NCI-H345 (cell line): ENCODE results near the gene UBN1.
"Not testable (repeated sequence)": the region's sequence is repeated elsewhere in the genome, so short reads cannot be mapped to it uniquely, and the experiment has no call there.

ENCODE experiments used
- DNase-seq: peaks from one replicate; lab custom pipeline; 2025; lab: John Stamatoyannopoulos, UW

The UBN1 gene

DNA sequence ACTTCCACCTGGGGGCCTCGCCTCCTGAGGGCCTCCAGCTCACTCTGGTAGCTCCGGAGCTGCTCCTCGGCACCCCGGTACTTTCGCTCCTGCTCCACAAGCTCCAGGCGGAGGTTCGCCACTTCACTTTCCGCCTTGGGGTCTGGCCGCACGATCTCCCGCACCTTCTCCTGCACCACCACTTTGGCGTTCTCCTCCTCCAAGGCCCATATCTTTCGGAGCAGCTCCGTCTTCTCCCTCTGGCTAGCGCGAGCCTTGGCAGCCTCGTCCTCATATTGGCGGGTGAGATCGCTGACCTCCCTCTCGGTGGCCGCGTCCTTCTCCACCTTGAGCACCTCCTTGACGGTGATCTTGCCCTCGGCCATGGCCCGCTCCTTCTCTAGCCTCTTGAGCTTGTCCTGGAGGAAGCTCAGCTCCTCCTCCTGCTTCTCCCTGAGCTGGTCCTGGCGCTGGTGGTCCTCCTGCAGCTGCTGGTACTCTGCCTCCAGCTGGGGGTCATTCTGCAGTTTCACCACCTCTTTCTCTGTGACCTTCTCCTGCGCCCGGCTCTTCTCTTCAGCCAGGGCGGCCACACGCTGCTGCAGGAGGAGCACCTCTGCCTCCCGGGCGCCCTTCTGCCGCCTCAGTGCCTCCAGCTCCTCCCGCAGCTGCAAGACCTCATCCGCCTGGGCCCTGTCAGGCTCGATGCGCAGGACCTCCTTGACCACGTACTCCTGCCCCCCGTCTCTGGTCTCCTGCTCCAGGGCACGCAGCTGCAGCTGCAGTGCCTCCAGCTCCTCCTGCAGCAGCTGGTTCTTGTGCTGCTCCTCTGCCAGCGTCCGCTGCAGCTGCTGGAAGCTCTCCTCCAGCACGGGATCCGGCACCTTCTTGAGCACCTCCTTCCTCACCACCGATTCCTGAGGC is 37.9 kb downstream of the UBN1 start:
- no peak for DNase-seq

DNA sequence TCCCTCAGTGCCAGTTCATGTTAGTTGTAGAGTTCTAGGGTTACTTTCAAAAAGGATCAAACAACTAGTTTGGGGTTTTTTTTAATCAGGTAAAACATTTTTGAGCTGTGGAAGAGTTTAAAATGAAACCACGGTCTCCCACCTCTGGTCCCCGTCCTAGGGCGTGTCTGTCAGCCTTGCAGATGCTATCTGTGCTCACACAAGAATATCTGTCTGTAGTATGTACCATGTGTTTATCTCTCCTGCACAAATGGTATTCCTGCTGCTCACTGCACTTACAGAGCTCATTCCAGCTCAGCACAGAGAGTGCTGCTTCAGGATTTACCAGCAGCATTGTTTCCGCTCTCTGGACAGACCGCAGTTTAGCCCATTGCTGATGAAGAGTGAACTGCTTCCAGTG is 38.9 kb downstream of the UBN1 start:
- no peak for DNase-seq

DNA sequence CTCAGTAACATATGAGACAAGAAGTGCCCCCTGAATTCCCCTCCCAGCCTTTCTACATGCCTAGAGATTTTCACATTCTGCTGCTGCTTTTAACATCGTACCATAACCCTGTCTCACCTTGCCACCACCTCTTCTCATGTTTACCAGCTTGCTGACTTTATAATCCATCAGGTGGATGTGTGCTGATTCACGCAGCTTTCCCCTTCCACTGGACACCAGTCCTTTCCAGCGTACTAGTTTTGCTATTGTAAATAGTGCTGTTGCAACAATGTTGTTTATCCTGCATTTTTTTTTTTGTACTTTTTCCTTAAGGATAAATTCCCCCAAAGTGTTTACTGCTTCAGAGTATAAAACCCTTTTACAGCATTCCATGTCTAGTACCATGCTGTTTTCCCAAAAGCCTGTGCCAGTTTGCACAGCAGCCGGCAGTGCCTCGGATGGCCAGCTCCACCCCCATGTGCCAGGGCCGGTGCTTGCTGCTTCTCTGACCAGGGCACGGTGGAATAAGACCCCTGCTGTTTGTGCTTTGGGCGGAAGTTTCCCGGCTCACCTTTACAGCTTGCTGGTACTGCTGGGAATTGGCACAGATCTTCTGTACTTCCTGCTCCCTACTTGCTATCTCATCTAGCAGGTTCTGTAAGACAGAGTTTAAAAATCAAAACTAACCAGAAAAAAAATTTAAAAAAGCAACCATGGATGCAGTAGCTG is 41.3 kb downstream of the UBN1 start:
- DNase-seq = no peak

DNA sequence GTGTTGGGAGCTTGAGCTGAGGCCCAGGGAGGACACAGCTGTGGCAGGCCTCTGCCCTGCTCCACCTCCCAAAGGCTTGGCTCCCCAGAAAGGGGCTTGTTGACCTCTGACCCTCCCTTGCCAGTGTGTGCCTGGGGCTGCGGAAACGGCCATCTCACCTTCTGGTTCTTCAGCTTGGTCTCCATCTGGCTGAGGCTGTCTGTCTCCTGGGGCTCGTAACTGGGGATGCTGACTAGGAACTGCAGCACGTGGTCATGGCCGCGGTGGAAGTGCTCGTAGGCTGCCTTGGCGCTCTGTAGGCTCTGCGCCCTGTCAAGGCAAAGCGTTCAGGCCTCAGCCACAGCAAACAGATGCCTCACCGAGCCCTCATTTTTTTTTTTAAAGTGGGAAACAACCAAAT is 42.7 kb downstream of the UBN1 start:
- DNase-seq = no peak

DNA sequence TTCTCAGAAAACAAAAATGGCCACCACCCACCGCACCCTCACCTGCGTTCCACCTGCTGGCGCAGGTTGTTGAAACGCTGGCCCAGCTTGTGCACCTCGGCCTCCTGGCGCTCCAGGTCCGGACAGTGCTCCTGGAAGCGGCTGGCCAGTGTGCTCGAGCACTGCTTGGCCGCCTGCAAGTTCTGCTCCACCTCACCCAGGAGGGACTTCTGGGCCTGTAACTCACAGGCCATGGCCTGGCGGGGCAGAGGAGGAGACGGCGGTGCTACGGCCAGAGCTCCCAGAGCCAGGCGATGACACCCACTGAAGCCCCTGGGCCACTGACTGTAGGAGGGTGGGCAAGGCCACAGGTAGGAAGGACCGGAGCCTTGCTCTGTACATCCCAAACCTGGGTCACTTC is 43.4 kb downstream of the UBN1 start:
- DNase-seq = no peak

DNA sequence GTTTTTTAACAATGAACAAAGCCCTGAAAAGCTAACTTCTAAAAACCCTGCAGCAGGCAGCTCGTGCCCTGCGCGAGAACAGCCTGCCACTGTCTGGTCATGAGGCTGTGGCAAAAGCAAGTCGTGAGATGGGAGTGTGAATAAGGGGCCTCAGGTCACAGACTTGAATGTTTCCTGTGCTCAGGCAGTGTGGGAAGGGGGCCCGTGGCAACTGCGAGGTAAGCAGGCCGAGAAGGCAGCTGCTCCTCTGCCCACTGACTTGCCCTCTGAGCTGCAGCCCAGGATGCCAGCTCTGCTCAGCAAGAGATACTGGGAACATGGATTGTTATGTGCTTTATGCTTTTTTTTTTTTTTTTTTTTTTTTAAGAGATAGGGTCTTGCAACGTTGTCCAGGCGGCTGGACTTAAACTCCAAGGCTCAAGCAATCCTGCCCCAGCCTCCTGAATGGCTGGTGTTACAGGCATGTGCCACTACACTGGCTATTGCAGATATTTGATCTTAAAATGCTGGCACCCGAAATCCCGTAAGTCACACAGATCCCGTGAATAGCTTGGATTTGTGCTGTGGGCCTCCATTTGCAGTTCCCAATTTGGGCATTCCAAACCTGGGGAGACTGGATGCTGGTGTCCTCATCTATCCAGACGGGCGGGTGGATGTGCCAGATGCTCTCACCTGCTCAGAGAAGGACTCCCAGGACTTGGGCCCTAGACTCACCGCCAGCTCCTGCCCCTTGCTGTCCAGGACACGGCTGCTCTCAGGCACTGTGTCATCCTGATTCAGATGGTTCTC is 44.0 kb downstream of the UBN1 start:
- DNase-seq = no peak

DNA sequence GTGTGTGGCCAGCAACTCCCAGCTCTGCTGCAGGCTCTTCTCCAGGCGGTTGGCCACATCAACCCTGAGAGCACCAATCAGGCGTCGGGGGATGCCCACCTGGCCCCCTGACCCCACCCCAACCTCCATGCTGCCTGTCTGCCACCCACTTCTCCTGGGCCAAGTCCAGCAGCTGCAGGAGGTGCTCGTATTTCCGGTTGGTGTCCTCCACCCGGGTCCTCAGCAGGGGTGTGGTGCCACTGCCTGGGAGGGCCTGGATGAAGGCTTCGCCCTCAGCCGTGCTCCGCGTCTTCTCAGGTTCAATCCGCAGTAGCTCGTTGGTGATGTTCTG is 44.6 kb downstream of the UBN1 start:
- no peak for DNase-seq

DNA sequence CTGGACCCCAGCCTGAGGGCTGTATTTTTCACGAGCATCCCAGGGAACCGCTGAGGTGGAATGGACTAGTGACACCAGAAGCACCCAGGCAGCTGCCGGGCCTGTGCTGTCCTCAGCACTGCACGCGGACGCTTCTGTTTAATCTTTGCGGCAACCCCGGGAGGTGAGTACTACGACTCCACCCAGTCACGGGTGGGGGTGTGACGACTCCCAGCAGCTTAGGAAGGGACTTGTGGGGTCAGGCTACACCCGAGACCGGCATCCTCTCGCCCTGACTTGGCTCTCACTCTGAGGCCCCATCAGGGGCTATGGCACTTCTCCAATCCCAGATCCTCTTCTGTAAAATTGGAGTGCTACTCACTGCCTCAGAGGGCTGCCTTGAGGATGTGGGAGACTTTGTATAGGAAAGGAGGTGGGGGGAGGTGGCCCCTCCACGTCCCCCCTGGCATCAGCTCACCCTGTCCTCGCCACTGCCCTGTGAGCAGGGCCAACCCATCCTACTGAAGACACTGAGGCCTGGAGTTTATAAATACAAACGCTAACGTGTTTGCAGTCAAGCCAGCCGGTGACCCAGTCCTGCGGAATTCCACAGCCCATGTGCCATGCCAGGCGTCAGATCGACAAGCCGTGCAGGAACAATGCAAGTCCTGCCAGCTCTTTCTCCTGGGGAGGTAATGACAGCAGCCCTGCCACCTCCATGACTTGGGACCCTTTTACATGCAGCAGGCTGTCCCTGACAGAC is 45.3 kb downstream of the UBN1 start:
- DNase-seq = no peak

DNA sequence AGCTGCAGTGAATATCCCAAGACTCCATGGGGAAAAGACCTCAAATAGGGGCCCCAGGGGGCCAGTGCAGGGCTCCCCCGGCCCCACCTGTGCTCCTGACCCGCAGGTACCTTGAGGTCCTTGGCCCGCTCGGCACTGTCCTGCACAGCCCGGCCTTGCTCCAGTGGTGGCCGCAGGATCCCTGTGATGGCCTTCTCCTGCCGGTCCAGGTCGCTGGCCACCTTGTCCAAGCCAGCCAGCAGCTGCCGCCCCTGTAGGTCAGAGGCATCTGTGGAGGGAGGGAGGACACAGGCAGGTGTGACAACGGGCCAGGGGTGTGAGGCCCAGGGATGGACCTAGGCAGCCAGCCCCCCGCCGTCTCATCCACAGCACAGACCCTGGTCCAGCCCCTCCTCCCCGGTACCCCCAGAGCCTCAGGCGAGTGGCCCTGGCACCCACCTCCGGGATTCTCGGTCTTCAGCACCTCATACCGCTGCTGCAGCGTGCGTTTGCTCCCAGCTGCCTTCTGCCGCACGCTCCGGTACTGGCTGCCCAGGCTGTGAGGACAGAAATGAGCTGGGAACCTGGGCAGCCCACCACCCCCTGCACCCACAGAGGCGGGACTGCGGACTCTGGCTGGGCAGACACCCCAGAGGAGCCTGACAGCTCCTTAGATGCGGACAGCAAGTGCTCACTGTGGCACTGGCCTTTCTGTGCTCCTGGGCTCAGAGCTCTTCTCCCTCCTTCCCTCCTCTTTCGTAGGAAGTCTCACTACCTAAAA is 46.0 kb downstream of the UBN1 start:
- no peak for DNase-seq

DNA sequence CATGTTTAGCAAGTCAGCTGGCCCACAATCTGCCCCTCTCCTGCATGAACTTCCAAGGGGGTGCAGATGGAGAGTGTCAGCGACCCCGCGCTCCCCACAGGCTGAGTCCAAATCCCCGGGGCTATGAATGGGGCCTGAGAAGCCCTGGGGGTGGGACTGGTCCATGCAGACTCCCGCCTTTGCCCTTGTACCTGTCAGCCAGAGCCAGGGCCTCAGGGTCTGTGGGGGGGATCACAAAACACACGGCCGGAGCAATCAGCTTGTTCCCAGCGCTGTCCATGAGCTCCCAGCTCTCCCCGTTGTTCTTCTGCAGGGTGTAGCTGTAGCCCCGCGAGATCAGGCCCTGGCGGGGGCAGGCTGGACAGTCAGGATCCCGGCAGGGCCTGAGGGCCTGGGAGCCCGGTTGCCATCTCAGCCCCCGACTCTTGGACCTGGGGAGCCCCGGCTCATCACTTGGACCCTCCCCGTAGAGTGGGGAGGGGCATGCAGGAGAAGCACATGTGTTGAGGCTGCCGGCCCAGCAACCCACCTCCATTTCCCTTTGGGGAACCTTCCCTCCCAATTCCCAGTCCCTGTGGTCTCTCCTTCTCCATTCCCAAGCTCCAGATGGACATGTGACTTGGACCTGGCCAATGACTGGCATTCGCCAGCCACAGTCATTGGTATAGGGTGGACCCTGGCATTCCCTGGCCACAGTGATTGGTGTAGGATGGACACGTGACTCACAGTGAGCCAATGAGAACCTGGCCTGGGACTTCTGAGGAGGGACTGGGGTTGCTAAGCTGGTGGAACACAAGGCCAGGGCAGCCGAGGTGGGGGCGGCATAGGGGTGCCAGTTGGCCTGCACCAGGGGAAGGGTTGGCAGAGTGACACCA is 47.2 kb downstream of the UBN1 start:
- DNase-seq = no peak

DNA sequence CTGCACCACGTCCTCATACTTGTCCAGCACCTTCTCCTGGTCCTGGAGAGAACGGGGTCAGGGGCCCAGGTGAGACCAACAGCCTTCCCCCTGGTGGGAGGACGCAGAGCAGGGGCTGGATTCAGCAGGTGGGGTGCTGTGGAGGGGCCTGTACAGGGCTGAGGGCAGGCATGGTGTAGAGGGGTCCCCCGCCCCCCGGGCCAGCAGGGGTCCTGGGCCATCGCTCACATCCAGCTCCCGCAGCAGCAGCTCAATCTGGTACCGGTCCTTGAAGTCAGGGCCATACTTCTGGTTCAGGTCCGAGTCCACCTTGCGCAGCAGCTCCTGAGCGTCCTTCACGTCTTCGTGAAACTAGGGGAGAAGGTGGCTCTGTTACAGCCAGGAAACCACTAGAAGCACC is 48.1 kb downstream of the UBN1 start:
- DNase-seq = no peak

DNA sequence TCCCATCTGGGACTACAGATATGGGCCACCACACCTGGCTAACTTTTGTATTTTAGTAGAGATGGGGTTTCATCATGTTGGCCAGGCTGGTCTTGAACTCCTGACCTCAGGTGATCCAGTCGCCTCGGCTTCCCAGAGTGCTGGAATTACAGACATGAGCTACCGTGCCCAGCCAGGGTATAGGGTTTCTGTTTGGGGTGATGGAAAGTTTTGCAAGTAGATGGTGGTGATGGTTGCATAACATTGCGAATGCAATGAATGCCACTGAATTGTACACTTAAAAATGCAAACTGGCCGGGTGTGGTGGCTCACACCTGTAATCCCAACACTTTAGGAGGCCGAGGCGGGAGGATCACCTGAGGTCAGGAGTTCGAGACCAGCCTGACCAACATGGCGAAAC is 49.5 kb downstream of the UBN1 start:
- DNase-seq = not testable (repeated sequence)

DNA sequence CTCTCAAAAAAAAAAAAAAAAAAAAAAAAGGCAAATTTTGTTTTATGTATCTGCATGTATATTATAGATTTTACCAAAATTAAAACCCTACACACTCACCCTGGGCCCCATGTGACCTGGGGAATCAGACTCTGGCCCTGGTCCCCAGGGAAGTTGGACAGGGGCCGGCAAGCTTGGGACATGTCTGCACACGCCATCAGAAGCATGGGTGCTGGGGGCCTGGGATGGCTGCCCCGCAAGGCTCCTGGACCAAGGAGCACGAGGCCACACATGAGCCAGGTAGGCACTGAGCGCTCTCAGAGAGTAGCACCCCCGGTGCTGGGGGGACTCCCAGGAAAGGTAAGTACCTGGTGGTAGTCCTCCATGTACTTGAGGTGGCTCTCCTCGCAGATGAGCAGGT is 50.0 kb downstream of the UBN1 start:
- no peak for DNase-seq

DNA sequence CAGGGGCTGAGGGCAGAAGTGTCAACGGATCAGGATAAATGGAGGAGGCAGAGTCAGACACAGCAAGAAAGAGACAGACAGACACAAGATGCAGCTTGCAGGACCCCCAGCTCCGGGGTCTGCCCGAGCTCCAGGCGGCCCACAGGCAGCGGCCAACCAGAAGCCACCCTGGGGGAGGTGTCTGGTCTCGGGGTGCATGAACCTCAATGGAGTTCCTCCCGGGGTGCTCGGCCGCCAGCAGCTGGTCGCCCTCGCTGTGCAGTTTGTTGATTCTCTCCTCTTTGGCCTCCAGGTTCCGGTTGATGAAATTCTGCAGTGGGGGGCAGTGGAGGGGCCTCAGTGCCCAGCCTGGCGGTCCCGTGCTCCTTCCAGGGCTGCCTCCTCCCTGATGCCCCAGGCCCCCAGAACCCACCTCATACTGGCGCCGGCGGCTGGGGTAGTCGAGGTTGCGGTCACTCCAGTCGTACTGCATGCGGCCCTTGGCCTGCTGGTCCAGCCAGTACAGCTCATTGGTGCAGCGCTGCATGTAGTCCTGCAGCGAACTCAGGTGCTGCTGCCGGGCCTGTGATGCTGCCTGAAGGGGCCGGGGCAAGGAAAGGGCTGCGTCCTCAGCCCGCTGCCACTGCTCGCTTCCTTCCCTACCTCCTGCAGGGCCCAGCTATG is 51.7 kb downstream of the UBN1 start:
- DNase-seq = no peak

DNA sequence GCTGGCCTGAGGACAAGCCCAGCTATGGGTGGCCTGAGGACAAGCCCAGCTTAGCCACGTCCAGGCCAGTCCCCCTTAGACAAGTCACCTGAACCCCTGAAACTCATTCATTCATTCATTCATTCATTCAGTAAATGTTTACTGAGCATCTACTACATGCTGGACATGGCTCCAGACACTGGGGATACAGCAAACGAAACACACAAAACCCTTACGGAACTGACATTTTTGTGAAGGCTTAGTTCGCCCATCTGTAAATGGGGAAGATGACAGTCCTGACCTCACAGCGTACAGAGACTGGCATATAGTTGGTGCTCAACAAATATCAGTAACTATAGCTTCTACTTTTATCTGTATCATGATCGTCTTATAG is 52.2 kb downstream of the UBN1 start:
- DNase-seq = no peak

DNA sequence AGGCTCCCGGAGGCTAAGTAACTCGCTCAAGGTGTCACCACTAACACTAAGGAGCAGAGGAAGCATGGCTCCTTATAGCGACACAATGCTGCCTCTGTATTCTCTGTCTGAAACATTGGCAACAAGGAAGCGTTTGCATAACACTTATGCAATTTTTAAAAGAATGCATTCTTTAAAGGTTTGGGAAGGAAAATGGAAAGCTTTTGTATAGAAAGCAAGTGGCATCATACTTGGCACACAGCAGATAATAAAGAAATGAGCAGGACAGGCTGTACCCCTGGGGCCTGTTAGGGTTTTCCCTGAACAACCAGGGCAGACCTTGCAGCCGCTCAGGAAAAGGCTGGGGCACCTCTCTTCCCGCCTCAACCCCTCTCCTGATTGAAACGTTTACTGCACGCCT is 52.8 kb downstream of the UBN1 start:
- no peak for DNase-seq

DNA sequence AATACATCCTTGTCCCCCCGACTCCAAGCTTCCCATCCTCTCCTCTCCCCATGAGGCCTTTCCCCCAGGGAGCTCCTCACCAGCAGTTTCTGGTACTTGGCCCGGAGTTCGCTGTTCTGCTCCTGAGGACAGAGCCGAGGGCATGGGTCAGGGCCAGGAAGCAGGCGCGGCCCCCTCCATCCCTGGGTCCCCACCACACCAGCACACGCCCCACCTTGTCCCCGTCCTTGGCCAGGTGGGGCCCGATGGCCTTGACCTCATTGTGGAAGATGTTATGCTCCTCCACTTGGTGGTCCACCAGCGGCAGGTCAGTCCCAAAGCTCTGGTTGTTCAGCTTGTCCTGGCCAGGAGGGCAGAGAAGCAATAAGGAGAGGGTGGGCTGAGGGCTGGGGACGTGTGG is 53.5 kb downstream of the UBN1 start:
- DNase-seq = no peak

DNA sequence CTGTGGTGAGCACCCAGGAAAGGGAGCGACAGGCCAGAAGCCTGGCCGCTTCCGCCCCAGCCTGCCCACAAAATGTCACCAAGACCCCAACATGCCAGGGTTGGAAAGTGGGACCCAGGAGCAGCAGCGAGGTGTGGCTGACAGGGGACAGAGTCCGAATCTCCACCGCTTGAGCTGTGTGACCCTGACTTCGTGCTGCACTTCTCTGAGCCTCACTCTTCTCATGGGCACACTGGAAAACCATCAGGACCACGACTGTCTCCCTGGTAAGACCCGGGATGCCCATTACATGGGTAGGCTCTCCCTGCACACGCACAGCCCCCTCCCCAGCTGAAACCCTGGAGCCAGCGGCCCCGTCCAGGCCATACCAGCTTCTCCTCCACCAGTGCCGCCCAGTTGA is 54.8 kb downstream of the UBN1 start:
- DNase-seq = no peak

DNA sequence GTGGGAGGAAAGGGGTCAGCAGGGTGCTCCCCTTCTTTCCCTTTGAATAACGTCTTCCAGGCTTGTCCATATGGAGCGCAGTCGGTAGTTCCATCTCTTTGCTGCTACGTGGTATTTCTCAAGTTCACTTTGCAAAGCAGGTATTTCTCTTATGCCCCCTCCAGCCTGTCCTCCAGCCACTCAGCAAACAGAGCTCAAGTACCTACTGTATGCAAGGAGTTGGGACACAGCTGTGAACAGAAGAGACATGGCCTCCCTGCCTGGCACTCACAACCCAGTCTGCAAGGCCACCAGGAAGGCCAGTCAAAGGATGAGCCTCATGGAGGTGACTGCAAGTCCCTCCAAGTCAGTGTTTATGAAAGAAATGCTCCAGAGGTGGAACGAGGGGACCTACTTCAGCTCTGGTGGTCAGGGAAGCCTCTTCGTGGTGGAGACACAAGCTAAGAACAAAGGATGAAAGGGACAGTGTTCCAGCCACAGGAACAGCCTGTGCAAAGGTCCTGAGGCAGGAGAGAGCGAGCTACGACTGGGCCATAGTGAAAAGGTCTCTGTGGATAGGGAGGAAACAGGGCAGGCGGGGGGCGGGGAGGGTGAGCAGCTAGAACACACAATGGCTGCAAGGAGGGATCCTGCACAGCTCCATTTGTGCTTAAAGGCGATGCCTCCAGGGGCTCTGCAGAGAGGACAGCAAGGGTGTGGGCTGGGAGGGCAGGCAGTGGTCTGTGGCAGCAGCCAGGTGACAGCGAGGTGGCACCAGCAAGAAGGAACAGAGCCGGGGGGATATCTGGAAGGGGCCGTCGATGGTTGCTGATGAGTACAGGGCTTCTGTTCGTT is 57.0 kb downstream of the UBN1 start:
- no peak for DNase-seq
